ENCODE measurements around the gene PTPRU. TPM values are rescaled to one million over a fixed set of nuclear protein-coding genes. Genes with fewer than 3 reads are reported as not detected.

PTPRU gene
- total RNA-seq, 1 experiment from 2014 or later = 6.8 TPM

DNA sequence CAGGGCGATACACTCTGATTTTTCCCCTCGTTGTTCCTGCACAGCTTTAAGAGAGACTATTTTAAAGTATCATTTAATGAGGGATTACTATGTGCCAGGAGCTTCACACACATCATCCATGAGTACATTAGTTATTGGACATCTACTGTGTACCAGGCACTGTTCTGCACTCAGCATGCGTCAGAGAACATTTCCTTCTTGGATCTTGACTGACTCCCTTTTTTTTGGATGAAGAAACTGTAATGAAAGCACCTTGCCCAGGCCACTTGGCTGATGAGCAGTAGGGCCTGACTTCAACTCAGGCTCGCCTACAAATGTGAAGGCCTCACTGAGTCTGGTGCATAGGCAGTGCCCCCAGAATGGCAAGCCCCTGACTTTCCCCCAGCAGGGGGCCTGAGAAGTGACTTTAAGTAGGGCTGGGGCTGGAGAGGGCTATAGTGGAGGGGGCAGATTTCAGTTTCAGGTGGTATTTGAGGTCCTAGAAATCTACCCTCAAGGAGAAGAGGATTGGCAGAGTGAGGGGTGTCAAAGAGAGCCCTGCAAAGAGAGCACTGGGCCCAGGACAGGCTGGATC lies 50.0 kb downstream of the PTPRU start:
- H3K9me3 ChIP-seq (ENCODE audit: low read depth, low read length, poor library complexity, severe bottlenecking) = no peaks in the 10 kb centered on the region
- no TSS peak for BruUV-seq (replicated peaks)
- no peaks in the 10 kb centered on the region for H3K27me3 ChIP-seq (replicated peaks; ENCODE audit: insufficient read depth, low read depth, low read length, poor library complexity)
- TF ChIP-seq CTCF (conservative IDR thresholded peaks at IDR 0.05; ENCODE audit: low read depth, low read length) = no peak
- no peak for TF ChIP-seq EZH2 (IDR thresholded peaks at IDR 0.05; ENCODE audit: borderline replicate concordance, low read depth, low read length, poor library complexity, severe bottlenecking)
- DNase-seq (ENCODE audit: low spot score) = no peak
- POLR2A ChIA-PET (ENCODE audit: low non-redundant PET) = no interaction called here
- H3K4me3 ChIP-seq (ENCODE audit: low read depth, low read length, poor library complexity, severe bottlenecking) = no peak overlapping the region
- CTCF ChIA-PET = no interaction called here
- H3K4me1 ChIP-seq (ENCODE audit: insufficient read depth, low read length, poor library complexity, severe bottlenecking) = peaks cover 9% of the 10 kb centered on the region
- H3K36me3 ChIP-seq (ENCODE audit: insufficient read depth, low read length, poor library complexity, severe bottlenecking) = no peaks in the 10 kb centered on the region
- H3K27ac ChIP-seq (ENCODE audit: low read depth, low read length, poor library complexity, severe bottlenecking) = no peak overlapping the region
- intact Hi-C loops (cut with micrococcal nuclease; ENCODE audit: unreplicated experiment) = no loop called here

- Histone ChIP-seq H3K36me3 (ENCODE audit: insufficient read depth, low read length, poor library complexity, severe bottlenecking) (no peaks in the 10 kb centered on the region), H3K9me3 (ENCODE audit: low read depth, low read length, poor library complexity, severe bottlenecking) (no peaks in the 10 kb centered on the region), H3K27me3 (replicated peaks; ENCODE audit: insufficient read depth, low read depth, low read length, poor library complexity) (no peaks in the 10 kb centered on the region), H3K4me1 (ENCODE audit: insufficient read depth, low read length, poor library complexity, severe bottlenecking) (no peaks in the 10 kb centered on the region), H3K27ac (ENCODE audit: low read depth, low read length, poor library complexity, severe bottlenecking) (no peak overlapping the region), H3K4me3 (ENCODE audit: low read depth, low read length, poor library complexity, severe bottlenecking) (no peak overlapping the region)
- ChIA-PET POLR2A (ENCODE audit: low non-redundant PET) (no interaction called here), CTCF (no interaction called here)
- no TSS peak for BruUV-seq (replicated peaks)
- DNase-seq (ENCODE audit: low spot score) = no peak
- no peak for TF ChIP-seq CTCF (conservative IDR thresholded peaks at IDR 0.05; ENCODE audit: low read depth, low read length)
- intact Hi-C loops (cut with micrococcal nuclease; ENCODE audit: unreplicated experiment) = no loop called here
Observed at GRCh38 chr1:29289493-29289892, 53.2 kb downstream of the PTPRU start.

DNA sequence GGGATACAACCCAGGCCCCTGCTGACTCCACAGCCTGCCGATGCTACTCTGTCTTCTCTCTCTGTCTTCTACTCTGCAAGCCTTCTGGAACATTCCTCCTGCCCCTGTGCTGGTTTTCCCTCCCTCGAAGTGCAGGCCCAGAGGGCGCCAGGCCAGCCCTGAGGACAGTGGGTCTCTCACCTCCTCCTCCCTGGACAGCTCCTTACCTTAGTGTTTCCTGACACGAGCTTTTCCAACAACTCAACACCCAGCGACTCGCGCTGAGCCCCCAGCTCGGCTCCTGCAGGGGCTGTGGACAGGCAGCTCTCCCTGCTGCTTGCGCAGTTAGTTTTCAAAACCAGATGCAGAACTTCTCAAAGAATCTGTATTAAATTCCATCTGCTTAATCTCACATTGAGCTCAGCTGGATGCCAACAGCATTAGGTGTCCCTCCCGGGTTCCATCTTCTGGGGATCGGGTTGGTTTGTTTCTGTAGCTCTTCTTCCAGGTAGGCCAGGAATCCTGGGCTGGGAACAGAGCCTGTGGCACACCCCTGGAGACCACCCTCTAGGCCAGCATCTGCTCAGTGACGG lies 54.2 kb downstream of the PTPRU start:
- intact Hi-C loops (cut with micrococcal nuclease; ENCODE audit: unreplicated experiment) = no loop called here
- Histone ChIP-seq H3K36me3 (ENCODE audit: insufficient read depth, low read length, poor library complexity, severe bottlenecking) (no peaks in the 10 kb centered on the region), H3K9me3 (ENCODE audit: low read depth, low read length, poor library complexity, severe bottlenecking) (no peaks in the 10 kb centered on the region), H3K27me3 (replicated peaks; ENCODE audit: insufficient read depth, low read depth, low read length, poor library complexity) (no peaks in the 10 kb centered on the region), H3K4me3 (ENCODE audit: low read depth, low read length, poor library complexity, severe bottlenecking) (no peak overlapping the region), H3K4me1 (ENCODE audit: insufficient read depth, low read length, poor library complexity, severe bottlenecking) (no peaks in the 10 kb centered on the region), H3K27ac (ENCODE audit: low read depth, low read length, poor library complexity, severe bottlenecking) (no peak overlapping the region)
- DNase-seq (ENCODE audit: low spot score) = no peak
- BruUV-seq (replicated peaks) = no TSS peak
- TF ChIP-seq EZH2 (IDR thresholded peaks at IDR 0.05; ENCODE audit: borderline replicate concordance, low read depth, low read length, poor library complexity, severe bottlenecking) (no peak), CTCF (conservative IDR thresholded peaks at IDR 0.05; ENCODE audit: low read depth, low read length) (no peak)
- CTCF ChIA-PET = no interaction called here
- POLR2A ChIA-PET (ENCODE audit: low non-redundant PET) = interaction anchor here (0.7 kb wide), 1 partner anchor 15 kb away, joined by 3 read pairs; no protein-coding TSS in a partner anchor

Data from A673 (cell line).